GM19397 (cell line): Measurements from ENCODE around the gene PRTN3.

Experiments used
- ATAC-seq: cut with Tn5 transposase; IDR thresholded peaks from one replicate; pipeline ENCODE4 v1.9.1; 2021; ENCODE audit warnings: mild to moderate bottlenecking, moderate library complexity; ENCODE audit not compliant: unreplicated experiment

The PRTN3 gene

GRCh38 chr19:861756-862580 lies 21.2 kb downstream of the PRTN3 start:
- no peak for ATAC-seq

- ATAC-seq: no peak
Measured at GRCh38 chr19:862581-863314, 21.9 kb downstream of the PRTN3 start.

- no peak for ATAC-seq
Measured at GRCh38 chr19:863315-863620, 22.5 kb downstream of the PRTN3 start.

GRCh38 chr19:866769-867300 lies 26.0 kb downstream of the PRTN3 start:
- no peak for ATAC-seq

GRCh38 chr19:867301-867793 lies 26.5 kb downstream of the PRTN3 start:
- ATAC-seq: no peak

- no peak for ATAC-seq
Measured at GRCh38 chr19:867855-868457, 27.2 kb downstream of the PRTN3 start.

- no peak for ATAC-seq
Measured at GRCh38 chr19:868458-869244, 27.9 kb downstream of the PRTN3 start.

- no peak for ATAC-seq
Measured at GRCh38 chr19:869245-870177, 28.7 kb downstream of the PRTN3 start.

- ATAC-seq: no peak
Measured at GRCh38 chr19:870314-870713, 29.5 kb downstream of the PRTN3 start.

- no peak for ATAC-seq
Measured at GRCh38 chr19:870963-871401, 30.2 kb downstream of the PRTN3 start.

GRCh38 chr19:871446-872265 lies 30.9 kb downstream of the PRTN3 start:
- ATAC-seq: no peak

- no peak for ATAC-seq
Measured at GRCh38 chr19:872266-872951, 31.6 kb downstream of the PRTN3 start.

- ATAC-seq: no peak
Measured at GRCh38 chr19:873084-873483, 32.3 kb downstream of the PRTN3 start.

- ATAC-seq: no peak
Measured at GRCh38 chr19:873561-874041, 32.8 kb downstream of the PRTN3 start.

GRCh38 chr19:875265-875879 lies 34.6 kb downstream of the PRTN3 start:
- ATAC-seq: no peak

- no peak for ATAC-seq
Measured at GRCh38 chr19:876089-876488, 35.3 kb downstream of the PRTN3 start.

- ATAC-seq: no peak
Measured at GRCh38 chr19:876780-877314, 36.0 kb downstream of the PRTN3 start.
